ENCODE measurements around the gene ZNF12. TPM values are rescaled to one million over a fixed set of nuclear protein-coding genes. Genes with fewer than 3 reads are reported as not detected.

The ZNF12 gene
- total RNA-seq, 4 donors from 2014 or later, result 27.9 to 35.2 (median 32.0) TPM

DNA sequence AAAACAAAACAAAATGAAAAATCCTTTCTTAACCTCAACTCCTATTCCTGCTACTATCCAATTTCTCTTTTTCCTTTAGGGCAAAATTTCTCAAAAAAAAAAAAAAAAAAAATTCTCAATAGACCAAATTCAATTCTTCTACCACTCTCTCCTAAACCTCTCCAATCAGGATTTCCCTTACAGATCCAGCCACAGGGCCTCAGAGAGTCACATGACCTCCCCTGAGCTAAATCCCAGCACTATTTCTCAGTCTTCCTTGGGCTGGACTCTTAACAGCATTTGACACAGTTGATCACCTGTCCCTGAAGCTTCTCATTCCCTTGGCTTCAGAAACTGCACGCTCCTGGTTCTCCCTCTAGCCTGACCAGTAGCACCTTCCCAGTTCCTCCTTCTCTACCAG is 4.9 kb downstream of the ZNF12 start:
- TF ChIP-seq POLR2A (IDR thresholded peaks at IDR 0.05) (no peak), EP300 (IDR thresholded peaks at IDR 0.05) (no peak), CTCF (IDR thresholded peaks at IDR 0.05) (no peak)
- H3K27ac ChIP-seq, result no peak overlapping the region
- no peaks in the 10 kb centered on the region for H3K27me3 ChIP-seq
- H3K4me1 ChIP-seq, result peaks cover 0 to 27% (median 15%) of the 10 kb centered on the region in 4 donors
- H3K4me3 ChIP-seq, result no peak overlapping the region
- DNase-seq (ENCODE audit: low spot score in 2 of 2), result no peak
- WGBS, 2 donors, result 96 to 100% methylated on average over 1 of the region's 1 CpG
- peaks cover 0 to 53% (median 14%) of the 10 kb centered on the region in 4 donors for H3K9me3 ChIP-seq
- peaks cover 6 to 77% (median 47%) of the 10 kb centered on the region in 3 donors for H3K36me3 ChIP-seq

GRCh38 chr7:6700793-6701192 is 6.0 kb downstream of the ZNF12 start:
- WGBS, 2 donors, result 85 to 99% methylated on average over 5 of the region's 5 CpGs
- TF ChIP-seq POLR2A (IDR thresholded peaks at IDR 0.05) (no peak), CTCF (IDR thresholded peaks at IDR 0.05) (no peak), EP300 (IDR thresholded peaks at IDR 0.05) (no peak)
- H3K27me3 ChIP-seq, result no peaks in the 10 kb centered on the region
- H3K4me1 ChIP-seq, result peaks cover 0 to 27% (median 13%) of the 10 kb centered on the region in 4 donors
- H3K9me3 ChIP-seq, result peaks cover 0 to 64% (median 18%) of the 10 kb centered on the region in 4 donors
- no peak overlapping the region for H3K4me3 ChIP-seq
- H3K27ac ChIP-seq, result no peak overlapping the region
- no peak for DNase-seq (ENCODE audit: low spot score in 2 of 2)
- H3K36me3 ChIP-seq, result peaks cover 6 to 87% (median 57%) of the 10 kb centered on the region in 3 donors

DNA sequence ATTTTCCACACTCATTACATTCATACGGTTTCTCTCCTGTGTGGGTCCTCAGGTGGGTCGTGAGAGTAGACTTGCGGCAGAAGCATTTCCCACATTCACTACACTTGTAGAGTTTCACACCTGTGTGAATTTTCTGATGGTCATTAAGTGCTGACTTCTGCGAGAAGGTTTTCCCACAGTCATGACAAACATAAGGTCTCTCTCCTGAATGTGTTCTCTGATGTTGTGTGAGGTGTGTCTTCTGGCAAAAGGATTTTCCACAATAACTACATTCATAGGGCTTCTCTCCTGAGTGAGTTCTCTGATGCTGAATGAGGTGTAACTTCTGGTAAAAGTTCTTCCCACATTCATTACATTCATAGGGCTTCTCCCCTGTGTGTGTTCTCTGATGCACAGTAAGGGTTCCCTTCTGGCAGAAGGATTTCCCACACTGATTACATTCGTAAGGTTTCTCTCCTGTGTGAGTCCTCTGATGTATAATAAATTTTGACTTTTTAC is 15.1 kb downstream of the ZNF12 start:
- Histone ChIP-seq H3K36me3 (peaks cover 42 to 100% (median 89%) of the 10 kb centered on the region in 3 donors), H3K4me3 (no peak overlapping the region), H3K27me3 (no peaks in the 10 kb centered on the region), H3K27ac (no peak overlapping the region), H3K9me3 (peaks cover 17 to 100% (median 71%) of the 10 kb centered on the region in 4 donors), H3K4me1 (no peaks in the 10 kb centered on the region)
- TF ChIP-seq CTCF (IDR thresholded peaks at IDR 0.05), result no peak
- TF ChIP-seq POLR2A (IDR thresholded peaks at IDR 0.05), result no peak
- TF ChIP-seq EP300 (IDR thresholded peaks at IDR 0.05), result no peak
- DNase-seq (ENCODE audit: low spot score in 2 of 2), result no peak
- WGBS, 2 donors, result 96% methylated on average over 5 of the region's 5 CpGs

- WGBS, 2 donors, result 95 to 99% methylated on average over 4 of the region's 4 CpGs
- H3K27ac ChIP-seq, result no peak overlapping the region
- no peak overlapping the region for H3K4me3 ChIP-seq
- H3K27me3 ChIP-seq, result no peaks in the 10 kb centered on the region
- DNase-seq (ENCODE audit: low spot score in 2 of 2), result no peak
- TF ChIP-seq CTCF (IDR thresholded peaks at IDR 0.05), result no peak
- TF ChIP-seq POLR2A (IDR thresholded peaks at IDR 0.05), result no peak
- TF ChIP-seq EP300 (IDR thresholded peaks at IDR 0.05), result no peak
- H3K9me3 ChIP-seq, result peaks cover 17 to 100% (median 72%) of the 10 kb centered on the region in 4 donors
- no peaks in the 10 kb centered on the region for H3K4me1 ChIP-seq
- H3K36me3 ChIP-seq, result peaks cover 42 to 100% (median 85%) of the 10 kb centered on the region in 3 donors
Observed at GRCh38 chr7:6691103-6691502, 15.6 kb downstream of the ZNF12 start.

GRCh38 chr7:6680146-6680545 is 26.6 kb downstream of the ZNF12 start:
- Histone ChIP-seq H3K9me3 (peaks cover 4 to 100% (median 52%) of the 10 kb centered on the region in 4 donors), H3K27me3 (no peaks in the 10 kb centered on the region)
- WGBS, 2 donors, result 77 to 100% methylated on average over 1 of the region's 1 CpG

More at GRCh38 chr7:6680146-6680545, 26.6 kb downstream of the ZNF12 start:
- TF ChIP-seq POLR2A (IDR thresholded peaks at IDR 0.05) (no peak), CTCF (IDR thresholded peaks at IDR 0.05) (no peak), EP300 (IDR thresholded peaks at IDR 0.05) (no peak)
- Histone ChIP-seq H3K36me3 (peaks cover 0 to 28% (median 0%) of the 10 kb centered on the region in 3 donors), H3K4me1 (no peaks in the 10 kb centered on the region), H3K4me3 (no peak overlapping the region), H3K27ac (no peak overlapping the region)
- no peak for DNase-seq (ENCODE audit: low spot score in 2 of 2)
